Keratinocyte (primary cell): ENCODE results near the gene DNAJB4. TPM values are rescaled to one million over a fixed set of nuclear protein-coding genes. Genes with fewer than 3 reads are reported as not detected.

Experiments used
- DNase-seq: peaks from one replicate; pipeline ENCODE4 v3.0.0-alpha.2; 2011; ENCODE audit warnings: low read depth, missing footprints, low spot score
- FAIRE-seq: peaks from 2 replicates; lab custom pipeline; 2011; peaks lifted over from hg19 to GRCh38; lab: Jason Lieb, UNC
- H2AFZ ChIP-seq: 2 replicates; pipeline ENCODE4 v1.6.0; 2012; ENCODE audit warnings: low read length, control low read depth, inconsistent platforms; ENCODE audit not compliant: control insufficient read depth
- H3K27ac ChIP-seq: 2 replicates; pipeline ENCODE4 v1.5.1; 2011; ENCODE audit warnings: low read length; ENCODE audit not compliant: control insufficient read depth, insufficient read depth
- H3K27me3 ChIP-seq: 3 replicates; pipeline ENCODE4 v1.6.0; 2011; ENCODE audit warnings: low read length; ENCODE audit not compliant: control insufficient read depth, insufficient read depth; ENCODE audit errors: extremely low read depth
- H3K36me3 ChIP-seq, 2 experiments: 2 replicates in 1 of 2; 3 replicates in 1 of 2; pipeline ENCODE4 v1.5.1; 2011; ENCODE audit warnings: low read length in 2 of 2, mild to moderate bottlenecking in 1 of 2; ENCODE audit not compliant: control insufficient read depth in 2 of 2, insufficient read depth in 2 of 2; ENCODE audit errors: extremely low read depth in 1 of 2
- H3K4me1 ChIP-seq: 3 replicates; pipeline ENCODE4 v1.5.1; 2011; ENCODE audit warnings: low read length; ENCODE audit not compliant: control insufficient read depth, insufficient read depth; ENCODE audit errors: extremely low read depth
- H3K4me2 ChIP-seq: 3 replicates; pipeline ENCODE4 v1.6.0; 2011; ENCODE audit warnings: low read depth, low read length; ENCODE audit not compliant: control insufficient read depth, insufficient read depth; ENCODE audit errors: extremely low read depth
- H3K4me3 ChIP-seq, 3 experiments: fragments of 200-600 bp in 1 of 3; sonication (generic) in 1 of 3; 2 replicates in 2 of 3; 3 replicates in 1 of 3; pipeline ENCODE4 v1.5.1; 2011 to 2016; ENCODE audit warnings: low read length in 3 of 3, mild to moderate bottlenecking in 3 of 3, control low read depth in 2 of 3, inconsistent platforms in 1 of 3, low read depth in 1 of 3, mixed read lengths in 1 of 3, mixed run types in 1 of 3, moderate library complexity in 1 of 3; ENCODE audit not compliant: control insufficient read depth in 2 of 3, insufficient read depth in 2 of 3; ENCODE audit errors: extremely low read depth in 1 of 3
- H3K79me2 ChIP-seq: 2 replicates; pipeline ENCODE4 v1.6.0; 2012; ENCODE audit warnings: low read length; ENCODE audit not compliant: control insufficient read depth, insufficient read depth
- H3K9ac ChIP-seq: 3 replicates; pipeline ENCODE4 v1.6.0; 2011; ENCODE audit warnings: low read length; ENCODE audit not compliant: control insufficient read depth, insufficient read depth; ENCODE audit errors: extremely low read depth
- H3K9me1 ChIP-seq: 3 replicates; pipeline ENCODE4 v1.6.0; 2011; ENCODE audit warnings: low read length; ENCODE audit not compliant: control insufficient read depth, insufficient read depth; ENCODE audit errors: extremely low read depth
- H3K9me3 ChIP-seq: 2 replicates; pipeline ENCODE4 v1.5.1; 2012; ENCODE audit warnings: low read depth, low read length; ENCODE audit not compliant: control insufficient read depth
- H4K20me1 ChIP-seq: 3 replicates; pipeline ENCODE4 v1.6.0; 2011; ENCODE audit warnings: low read length; ENCODE audit not compliant: control insufficient read depth, insufficient read depth; ENCODE audit errors: extremely low read depth
- EZH2 ChIP-seq: IDR thresholded peaks from one replicate; pipeline ENCODE4 v1.6.1; 2012; ENCODE audit warnings: inconsistent platforms, mild to moderate bottlenecking, low read length, moderate library complexity
- dilution Hi-C: fragments of 300-500 bp; cut with MboI; formaldehyde crosslinking; loops from one replicate; pipeline ENCODE4 v1.7.0; 2020; ENCODE audit warnings: low sequenced_read_pairs; ENCODE audit not compliant: extremely low pct_ligation_motif_present
- polyA plus RNA-seq, 5 experiments: library from polyadenylated mRNA; depleted of rRNA in 3 of 5; stranded (reverse) in 3 of 5; stranded (forward) in 1 of 5; unstranded in 1 of 5; fragments of >200 nt; gene quantifications; 1 replicate in 1 of 5; 2 replicates in 3 of 5; 3 replicates in 1 of 5; pipeline versions ENCODE4 v1.2.1 to v1.2.3, GENCODE V29; 2011 to 2012; ENCODE audit warnings: missing spikeins in 2 of 5, low read depth in 1 of 5, low replicate concordance in 1 of 5
- TF ChIP-seq, protein P1 (sequence below), 3 experiments: IDR thresholded peaks in 1 of 3; conservative IDR thresholded peaks in 1 of 3; optimal IDR thresholded peaks in 1 of 3; 2 replicates in 2 of 3; 3 replicates in 1 of 3; pipeline versions ENCODE3 to v1.5.1; 2011; ENCODE audit warnings: low read length in 3 of 3, mild to moderate bottlenecking in 3 of 3, moderate library complexity in 2 of 3, control low read depth in 1 of 3, inconsistent platforms in 1 of 3; ENCODE audit not compliant: insufficient read depth in 2 of 3; ENCODE audit errors: extremely low read depth in 1 of 3

Gene DNAJB4
- polyA plus RNA-seq, 1 donor (not counting 4 experiments of a cell fraction or from before 2014, with no cell fraction given): 30.9 TPM

- no peaks in the 10 kb centered on the region for H3K79me2 ChIP-seq
- no peak for FAIRE-seq
- H3K27ac ChIP-seq: no peak overlapping the region
- no peak for TF ChIP-seq EZH2
- TF ChIP-seq, protein P1, sequence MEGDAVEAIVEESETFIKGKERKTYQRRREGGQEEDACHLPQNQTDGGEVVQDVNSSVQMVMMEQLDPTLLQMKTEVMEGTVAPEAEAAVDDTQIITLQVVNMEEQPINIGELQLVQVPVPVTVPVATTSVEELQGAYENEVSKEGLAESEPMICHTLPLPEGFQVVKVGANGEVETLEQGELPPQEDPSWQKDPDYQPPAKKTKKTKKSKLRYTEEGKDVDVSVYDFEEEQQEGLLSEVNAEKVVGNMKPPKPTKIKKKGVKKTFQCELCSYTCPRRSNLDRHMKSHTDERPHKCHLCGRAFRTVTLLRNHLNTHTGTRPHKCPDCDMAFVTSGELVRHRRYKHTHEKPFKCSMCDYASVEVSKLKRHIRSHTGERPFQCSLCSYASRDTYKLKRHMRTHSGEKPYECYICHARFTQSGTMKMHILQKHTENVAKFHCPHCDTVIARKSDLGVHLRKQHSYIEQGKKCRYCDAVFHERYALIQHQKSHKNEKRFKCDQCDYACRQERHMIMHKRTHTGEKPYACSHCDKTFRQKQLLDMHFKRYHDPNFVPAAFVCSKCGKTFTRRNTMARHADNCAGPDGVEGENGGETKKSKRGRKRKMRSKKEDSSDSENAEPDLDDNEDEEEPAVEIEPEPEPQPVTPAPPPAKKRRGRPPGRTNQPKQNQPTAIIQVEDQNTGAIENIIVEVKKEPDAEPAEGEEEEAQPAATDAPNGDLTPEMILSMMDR (optimal IDR thresholded peaks at IDR 0.05 in 1 of 3, IDR thresholded peaks at IDR 0.05 in 1 of 3, conservative IDR thresholded peaks at IDR 0.05 in 1 of 3; ENCODE audit: extremely low read depth in 1 of 3, insufficient read depth in 2 of 3, low read length in 3 of 3): no peak
- DNase-seq: no peak
- no peak overlapping the region for H2AFZ ChIP-seq
- no peak overlapping the region for H3K4me2 ChIP-seq
- no peaks in the 10 kb centered on the region for H4K20me1 ChIP-seq
- no peaks in the 10 kb centered on the region for H3K9me1 ChIP-seq
- H3K36me3 ChIP-seq: no peaks in the 10 kb centered on the region
- dilution Hi-C loops: no loop called here
- no peak overlapping the region for H3K9ac ChIP-seq
- H3K4me1 ChIP-seq: no peaks in the 10 kb centered on the region
- H3K27me3 ChIP-seq: no peaks in the 10 kb centered on the region
- no peak overlapping the region for H3K4me3 ChIP-seq
- H3K9me3 ChIP-seq: no peaks in the 10 kb centered on the region
Observed at GRCh38 chr1:78053498-78053897, 48.8 kb downstream of the DNAJB4 start.

GRCh38 chr1:78054559-78054958, 49.8 kb downstream of the DNAJB4 start:
- dilution Hi-C loops: no loop called here
- H2AFZ ChIP-seq: no peak overlapping the region

More at GRCh38 chr1:78054559-78054958, 49.8 kb downstream of the DNAJB4 start:
- no peak overlapping the region for H3K4me2 ChIP-seq
- H3K4me1 ChIP-seq: no peaks in the 10 kb centered on the region
- TF ChIP-seq EZH2: no peak
- TF ChIP-seq, protein P1 (optimal IDR thresholded peaks at IDR 0.05 in 1 of 3, IDR thresholded peaks at IDR 0.05 in 1 of 3, conservative IDR thresholded peaks at IDR 0.05 in 1 of 3; ENCODE audit: extremely low read depth in 1 of 3, insufficient read depth in 2 of 3, low read length in 3 of 3): no peak
- H3K27me3 ChIP-seq: no peaks in the 10 kb centered on the region
- no peak for DNase-seq
- H3K4me3 ChIP-seq: no peak overlapping the region
- H4K20me1 ChIP-seq: no peaks in the 10 kb centered on the region
- no peak overlapping the region for H3K9ac ChIP-seq
- H3K36me3 ChIP-seq: no peaks in the 10 kb centered on the region
- FAIRE-seq: no peak
- H3K9me3 ChIP-seq: no peaks in the 10 kb centered on the region
- H3K27ac ChIP-seq: no peak overlapping the region
- no peaks in the 10 kb centered on the region for H3K79me2 ChIP-seq
- no peaks in the 10 kb centered on the region for H3K9me1 ChIP-seq
